OCI-LY1 (cell line): ENCODE results near the gene RNF146.
A peak's percentile ranks its signal among the peaks of the same experiment; 100 is the strongest.

Experiments used
- H2AFZ ChIP-seq: fragments of 200-600 bp; sonication (generic), shearing (Covaris generic); 2 replicates; pipeline ENCODE4 v1.6.0; 2014; ENCODE audit warnings: antibody characterized with exemption, mild to moderate bottlenecking, low read length
- H3F3A ChIP-seq: fragments of 200-600 bp; sonication (generic), shearing (Covaris generic); 2 replicates; pipeline ENCODE4 v1.6.0; 2014; ENCODE audit warnings: mild to moderate bottlenecking, antibody characterized with exemption, low read length, moderate library complexity; ENCODE audit not compliant: insufficient read depth
- H3K27ac ChIP-seq: fragments of 200-600 bp; sonication (generic); 2 replicates; pipeline ENCODE4 v1.5.1; 2014; ENCODE audit warnings: low read length, mixed run types, mild to moderate bottlenecking, low read depth; ENCODE audit not compliant: poor library complexity, severe bottlenecking
- H3K27me3 ChIP-seq: fragments of 200-600 bp; sonication (generic); 2 replicates; pipeline ENCODE4 v1.6.0; 2014; ENCODE audit warnings: antibody characterized with exemption, mild to moderate bottlenecking, low read length, moderate library complexity; ENCODE audit not compliant: insufficient read depth
- H3K36me3 ChIP-seq: fragments of 200-600 bp; sonication (generic); 2 replicates; pipeline ENCODE4 v1.6.1; 2014; ENCODE audit warnings: mild to moderate bottlenecking, antibody characterized with exemption, low read length, moderate library complexity, mixed read lengths; ENCODE audit not compliant: insufficient read depth
- H3K4me1 ChIP-seq: fragments of 200-600 bp; sonication (generic); 2 replicates; pipeline ENCODE4 v1.5.1; 2014; ENCODE audit warnings: mild to moderate bottlenecking, low read length, moderate library complexity; ENCODE audit not compliant: insufficient read depth, severe bottlenecking
- H3K4me2 ChIP-seq: fragments of 200-600 bp; sonication (generic), shearing (Covaris generic); 2 replicates; pipeline ENCODE4 v1.6.1; 2014; ENCODE audit warnings: low read length
- H3K4me3 ChIP-seq: fragments of 200-600 bp; sonication (generic); 2 replicates; pipeline ENCODE4 v1.5.1; 2014; ENCODE audit warnings: low read length, low read depth, mild to moderate bottlenecking, mixed read lengths; ENCODE audit not compliant: poor library complexity, severe bottlenecking
- H3K79me2 ChIP-seq: fragments of 200-600 bp; shearing (Covaris generic); 2 replicates; pipeline ENCODE4 v1.6.1; 2016; ENCODE audit warnings: mixed run types, low read length, mixed read lengths; ENCODE audit not compliant: insufficient read depth
- H3K9ac ChIP-seq: fragments of 200-600 bp; sonication (generic), shearing (Covaris generic); 2 replicates; pipeline ENCODE4 v1.6.1; 2014; ENCODE audit warnings: mild to moderate bottlenecking, low read length, mixed read lengths
- H3K9me2 ChIP-seq: fragments of 200-600 bp; sonication (generic), shearing (Covaris generic); 2 replicates; pipeline ENCODE4 v1.6.1; 2014; ENCODE audit warnings: low read depth, mild to moderate bottlenecking, low read length, mixed read lengths
- H3K9me3 ChIP-seq: fragments of 200-600 bp; shearing (Covaris generic); 2 replicates; pipeline ENCODE4 v1.6.1; 2014; ENCODE audit warnings: low read length, mixed read lengths
- H4K20me1 ChIP-seq: fragments of 200-600 bp; sonication (generic), shearing (Covaris generic); 2 replicates; pipeline ENCODE4 v1.6.0; 2016; ENCODE audit warnings: mild to moderate bottlenecking, low read length; ENCODE audit not compliant: insufficient read depth
- CTCF ChIP-seq: fragments of 200-600 bp; sonication (generic), shearing (Covaris generic); IDR thresholded peaks from 2 replicates; pipeline ENCODE4 v1.5.1; 2017; ENCODE audit warnings: mild to moderate bottlenecking, antibody characterized with exemption, low read length, moderate library complexity, mixed read lengths
- EZH2 ChIP-seq: fragments of 200-600 bp; sonication (generic), shearing (Covaris generic); IDR thresholded peaks from 2 replicates; pipeline ENCODE4 v1.8.0; 2017; ENCODE audit warnings: borderline replicate concordance, mixed run types, mild to moderate bottlenecking, antibody characterized with exemption, low read length, moderate library complexity, mixed read lengths

RNF146 gene

GRCh38 chr6:127262896-127263295 lies 3.8 kb upstream of the RNF146 start:
- no peak overlapping the region for H3K4me3 ChIP-seq
- H3K79me2 ChIP-seq: peaks cover 5% of the 10 kb centered on the region
- no peak overlapping the region for H3K4me2 ChIP-seq
- no peaks in the 10 kb centered on the region for H3K36me3 ChIP-seq
- H3K27ac ChIP-seq: no peak overlapping the region
- no peaks in the 10 kb centered on the region for H3K9me2 ChIP-seq
- no peaks in the 10 kb centered on the region for H3K9me3 ChIP-seq
- H3K27me3 ChIP-seq: no peaks in the 10 kb centered on the region
- H4K20me1 ChIP-seq: no peaks in the 10 kb centered on the region
- 0 out of 2 replicates have a peak, but pooled peaks cover 3% of the 10 kb centered on the region for H3F3A ChIP-seq
- peaks cover 7% of the 10 kb centered on the region for H3K4me1 ChIP-seq
- no peak for TF ChIP-seq EZH2
- no peak for TF ChIP-seq CTCF
- H3K9ac ChIP-seq: no peak overlapping the region
- H2AFZ ChIP-seq: no peak overlapping the region

- Histone ChIP-seq H3K4me2 (no peak overlapping the region), H3K9me3 (no peaks in the 10 kb centered on the region), H3K4me1 (peaks cover 13% of the 10 kb centered on the region), H3K9ac (no peak overlapping the region), H3F3A (0 out of 2 replicates have a peak, but pooled peaks cover 3% of the 10 kb centered on the region), H3K79me2 (peaks cover 11% of the 10 kb centered on the region), H3K27ac (no peak overlapping the region), H3K9me2 (no peaks in the 10 kb centered on the region), H4K20me1 (no peaks in the 10 kb centered on the region), H3K27me3 (no peaks in the 10 kb centered on the region), H3K4me3 (no peak overlapping the region), H2AFZ (no peak overlapping the region), H3K36me3 (no peaks in the 10 kb centered on the region)
- TF ChIP-seq EZH2: no peak
- no peak for TF ChIP-seq CTCF
Observed at GRCh38 chr6:127263481-127263880, 3.2 kb upstream of the RNF146 start.

GRCh38 chr6:127266892-127267645 lies 405 bp downstream of the RNF146 start:
- no peaks in the 10 kb centered on the region for H4K20me1 ChIP-seq
- H3K9ac ChIP-seq: peak overlapping the region; percentile 87
- no peak overlapping the region for H2AFZ ChIP-seq
- peak overlapping the region; percentile 82 for H3K4me2 ChIP-seq
- TF ChIP-seq CTCF (no peak), EZH2 (no peak)
- H3F3A ChIP-seq: 0 out of 2 replicates have a peak, but pooled peaks cover 3% of the 10 kb centered on the region
- H3K36me3 ChIP-seq: no peaks in the 10 kb centered on the region
- no peaks in the 10 kb centered on the region for H3K9me2 ChIP-seq
- peaks cover 25% of the 10 kb centered on the region for H3K4me1 ChIP-seq
- H3K4me3 ChIP-seq: peak overlapping the region; percentile 85
- peak overlapping the region; percentile 92 for H3K27ac ChIP-seq
- no peaks in the 10 kb centered on the region for H3K27me3 ChIP-seq
- no peaks in the 10 kb centered on the region for H3K9me3 ChIP-seq
- peaks cover 44% of the 10 kb centered on the region for H3K79me2 ChIP-seq
